HepG2 (cell line): ENCODE measurements around the gene DLG2. TPM values are rescaled to one million over a fixed set of nuclear protein-coding genes. Genes with fewer than 3 reads are reported as not detected.
A peak's percentile ranks its signal among the peaks of the same experiment; 100 is the strongest.

ENCODE experiments used
- ARNT ChIP-seq: fragments of 450-650 bp; IDR thresholded peaks from 2 replicates; pipeline ENCODE4 v1.6.1; 2017
- ATF4 ChIP-seq, 2 experiments: fragments of 450-650 bp in 1 of 2; sonication (generic) in 1 of 2; formaldehyde crosslinking; IDR thresholded peaks; 2 replicates each; pipeline versions ENCODE4 v1.5.0 to v1.8.0; 2020 to 2022; ENCODE audit warnings: mild to moderate bottlenecking in 1 of 2, missing genetic modification reagents in 1 of 2
- ATM ChIP-seq: fragments of 450-650 bp; IDR thresholded peaks from 2 replicates; pipeline ENCODE4 v1.7.1; 2017; ENCODE audit warnings: mild to moderate bottlenecking, borderline replicate concordance
- DNMT3B ChIP-seq: conservative IDR thresholded peaks from 2 replicates; pipeline ENCODE4 v1.6.1; 2016; ENCODE audit warnings: missing biosample characterization, control low read depth
- ELF4 ChIP-seq: sonication (generic); formaldehyde crosslinking; IDR thresholded peaks from 2 replicates; pipeline ENCODE4 v1.5.0; 2020; ENCODE audit warnings: missing genetic modification reagents, mild to moderate bottlenecking, moderate library complexity, borderline replicate concordance
- HHEX ChIP-seq: IDR thresholded peaks from 2 replicates; pipeline ENCODE4 v1.6.1; 2016; ENCODE audit warnings: control low read depth
- HIVEP1 ChIP-seq: sonication (generic); formaldehyde crosslinking; IDR thresholded peaks from 2 replicates; pipeline ENCODE4 v1.4.0; 2020; ENCODE audit warnings: mild to moderate bottlenecking, missing genetic modification reagents
- HMG20A ChIP-seq: IDR thresholded peaks from 2 replicates; pipeline ENCODE4 v1.6.1; 2016; ENCODE audit warnings: borderline replicate concordance
- HMGXB3 ChIP-seq: sonication (generic); formaldehyde crosslinking; IDR thresholded peaks from 2 replicates; pipeline ENCODE4 v1.4.0; 2020; ENCODE audit warnings: missing genetic modification reagents, borderline replicate concordance
- HNF1A ChIP-seq, 2 experiments: sonication (generic) in 1 of 2; formaldehyde crosslinking in 1 of 2; IDR thresholded peaks; 2 replicates each; pipeline versions ENCODE4 v1.4.0 to v1.6.1; 2016 to 2020; ENCODE audit warnings: borderline replicate concordance in 1 of 2, low read depth in 1 of 2, mild to moderate bottlenecking in 1 of 2, missing genetic modification reagents in 1 of 2
- HOMEZ ChIP-seq: IDR thresholded peaks from 2 replicates; pipeline ENCODE4 v1.6.1; 2016; ENCODE audit warnings: low read depth
- HOXD1 ChIP-seq: sonication (generic); formaldehyde crosslinking; IDR thresholded peaks from 2 replicates; pipeline ENCODE4 v1.5.0; 2020; ENCODE audit warnings: missing genetic modification reagents
- LBX2 ChIP-seq: sonication (generic); formaldehyde crosslinking; IDR thresholded peaks from 2 replicates; pipeline ENCODE4 v1.5.0; 2020; ENCODE audit warnings: missing genetic modification reagents, mild to moderate bottlenecking, borderline replicate concordance
- SOX6 ChIP-seq, 2 experiments: fragments of 450-650 bp in 1 of 2; sonication (generic) in 1 of 2; formaldehyde crosslinking in 1 of 2; IDR thresholded peaks; 2 replicates each; pipeline versions ENCODE4 v1.4.0 to v1.6.1; 2017 to 2020; ENCODE audit warnings: antibody characterized with exemption in 1 of 2, mild to moderate bottlenecking in 1 of 2, missing genetic modification reagents in 1 of 2
- SP2 ChIP-seq: sonication (generic); formaldehyde crosslinking; IDR thresholded peaks from 2 replicates; pipeline ENCODE4 v1.5.1; 2020; ENCODE audit warnings: mild to moderate bottlenecking, missing genetic modification reagents
- TBP ChIP-seq: sonication (generic); formaldehyde crosslinking; IDR thresholded peaks from 2 replicates; pipeline ENCODE4 v1.5.0; 2020; ENCODE audit warnings: missing genetic modification reagents
- ZIK1 ChIP-seq: sonication (generic); formaldehyde crosslinking; IDR thresholded peaks from 2 replicates; pipeline ENCODE4 v1.5.0; 2020; ENCODE audit warnings: mild to moderate bottlenecking, low read depth, missing genetic modification reagents, borderline replicate concordance
- ZNF317 ChIP-seq: sonication (generic); formaldehyde crosslinking; IDR thresholded peaks from 2 replicates; pipeline ENCODE4 v1.5.0; 2020; ENCODE audit warnings: mild to moderate bottlenecking, missing genetic modification reagents
- polyA plus RNA-seq, 8 experiments: library from polyadenylated mRNA; depleted of rRNA in 3 of 8; stranded (reverse) in 7 of 8; unstranded in 1 of 8; fragments of >200 nt; fragmentation: Illumina TruSeq in 4 of 8; extraction: Trizol in 4 of 8; gene quantifications; 2 replicates each; pipeline versions ENCODE4 v1.2.1 to v1.2.3, GENCODE V29; 2011 to 2016; ENCODE audit warnings: low read depth in 4 of 8, missing spikeins in 1 of 8, mixed read lengths in 1 of 8; ENCODE audit not compliant: insufficient read depth in 1 of 8
- total RNA-seq, 5 experiments: library from RNA; depleted of rRNA; stranded (reverse); fragments of >200 nt; fragmentation: Illumina TruSeq; extraction: Trizol; gene quantifications; 2 replicates each; pipeline ENCODE4 v1.2.3, GENCODE V29; 2016; ENCODE audit warnings: low read depth in 1 of 5

Gene DLG2
- total and polyA plus RNA-seq, 2 of the 13 experiments (the other 11 are each of a cell fraction or from before 2014, with no cell fraction given), result 0.46 to 1.0 TPM

GRCh38 chr11:83852775-83853442 is 1774.2 kb downstream of the DLG2 start (continued):
- TF ChIP-seq HOMEZ, result peak; percentile 55; the same call in 1 of the 2 replicates
- TF ChIP-seq HIVEP1 (CRISPR knock-in tag), result no peak
- TF ChIP-seq ARNT, result no peak
- TF ChIP-seq HHEX, result no peak
- TF ChIP-seq LBX2 (CRISPR knock-in tag), result no peak
- TF ChIP-seq ATF4 (CRISPR knock-in tag; IDR thresholded peaks at IDR 0.05), result no peak
- TF ChIP-seq ELF4 (CRISPR knock-in tag), result no peak
- no peak; the same call in 1 of the 2 replicates for TF ChIP-seq DNMT3B (CRISPR knock-in tag)
- no peak for TF ChIP-seq ATM
- TF ChIP-seq ZIK1 (CRISPR knock-in tag), result no peak
- peak; percentile 98 for TF ChIP-seq HNF1A (IDR thresholded peaks at IDR 0.05; ENCODE audit: low read depth)
- peak; percentile 96 for TF ChIP-seq HNF1A (CRISPR knock-in tag; IDR thresholded peaks at IDR 0.05; ENCODE audit: borderline replicate concordance)
- TF ChIP-seq HOXD1 (CRISPR knock-in tag), result no peak
- TF ChIP-seq SP2 (CRISPR knock-in tag), result no peak
- no peak for TF ChIP-seq SOX6 (IDR thresholded peaks at IDR 0.05)
- peak; percentile 79 for TF ChIP-seq SOX6 (CRISPR knock-in tag; IDR thresholded peaks at IDR 0.05)
- peak; percentile 90; the same call in 1 of the 2 replicates for TF ChIP-seq HMG20A
- no peak for TF ChIP-seq TBP
- TF ChIP-seq HMGXB3 (CRISPR knock-in tag), result no peak
- TF ChIP-seq ZNF317 (CRISPR knock-in tag), result no peak
